ENCODE results near the gene YAF2. TPM values are rescaled to one million over a fixed set of nuclear protein-coding genes. Genes with fewer than 3 reads are reported as not detected.

The YAF2 gene
- total RNA-seq, 1 donor = 19.9 TPM

- Histone ChIP-seq H3K4me2 (ENCODE audit: insufficient read depth, low read length) (no peak overlapping the region), H2AFZ (ENCODE audit: low read length) (no peak overlapping the region), H3K4me1 (ENCODE audit: insufficient read depth, low read length) (peaks cover 8% of the 10 kb centered on the region), H3K27ac (ENCODE audit: low read depth, low read length) (no peak overlapping the region), H3K79me2 (ENCODE audit: insufficient read depth, low read length) (peaks cover 55% of the 10 kb centered on the region), H3K4me3 (ENCODE audit: insufficient read depth, low read length) (no peak overlapping the region), H3K9me3 (ENCODE audit: low read depth, low read length) (no peaks in the 10 kb centered on the region), H4K20me1 (ENCODE audit: insufficient read depth, low read length) (peaks cover 3% of the 10 kb centered on the region), H3K36me3 (ENCODE audit: insufficient read depth, low read length) (peaks cover 14% of the 10 kb centered on the region), H3K27me3 (ENCODE audit: insufficient read depth, low read length) (no peaks in the 10 kb centered on the region)
- no peak for DNase-seq (ENCODE audit: insufficient read length, low spot score, missing footprints)
- no peak for TF ChIP-seq CTCF (IDR thresholded peaks at IDR 0.05; ENCODE audit: extremely low read depth, low read depth, low read length)
Measured at GRCh38 chr12:42213023-42213422, 25.0 kb downstream of the YAF2 start.

- Histone ChIP-seq H3K9me3 (ENCODE audit: low read depth, low read length) (no peaks in the 10 kb centered on the region), H3K4me2 (ENCODE audit: insufficient read depth, low read length) (no peak overlapping the region), H3K27ac (ENCODE audit: low read depth, low read length) (no peak overlapping the region), H3K36me3 (ENCODE audit: insufficient read depth, low read length) (peaks cover 30% of the 10 kb centered on the region), H3K4me1 (ENCODE audit: insufficient read depth, low read length) (no peaks in the 10 kb centered on the region), H4K20me1 (ENCODE audit: insufficient read depth, low read length) (no peaks in the 10 kb centered on the region), H3K27me3 (ENCODE audit: insufficient read depth, low read length) (no peaks in the 10 kb centered on the region), H3K79me2 (ENCODE audit: insufficient read depth, low read length) (peaks cover 21% of the 10 kb centered on the region), H2AFZ (ENCODE audit: low read length) (no peak overlapping the region), H3K4me3 (ENCODE audit: insufficient read depth, low read length) (no peak overlapping the region)
- DNase-seq (ENCODE audit: insufficient read length, low spot score, missing footprints) = no peak
- TF ChIP-seq CTCF (IDR thresholded peaks at IDR 0.05; ENCODE audit: extremely low read depth, low read depth, low read length) = no peak
Measured at GRCh38 chr12:42208574-42208973, 29.5 kb downstream of the YAF2 start.

GRCh38 chr12:42204819-42205218 lies 33.2 kb downstream of the YAF2 start:
- H3K36me3 ChIP-seq (ENCODE audit: insufficient read depth, low read length) = peaks cover 21% of the 10 kb centered on the region
- peaks cover 12% of the 10 kb centered on the region for H3K79me2 ChIP-seq (ENCODE audit: insufficient read depth, low read length)
- no peaks in the 10 kb centered on the region for H4K20me1 ChIP-seq (ENCODE audit: insufficient read depth, low read length)
- no peaks in the 10 kb centered on the region for H3K27me3 ChIP-seq (ENCODE audit: insufficient read depth, low read length)
- DNase-seq (ENCODE audit: insufficient read length, low spot score, missing footprints) = no peak
- H3K27ac ChIP-seq (ENCODE audit: low read depth, low read length) = no peak overlapping the region
- TF ChIP-seq CTCF (IDR thresholded peaks at IDR 0.05; ENCODE audit: extremely low read depth, low read depth, low read length) = no peak
- no peak overlapping the region for H3K4me3 ChIP-seq (ENCODE audit: insufficient read depth, low read length)
- H3K9me3 ChIP-seq (ENCODE audit: low read depth, low read length) = no peaks in the 10 kb centered on the region
- H2AFZ ChIP-seq (ENCODE audit: low read length) = no peak overlapping the region
- H3K4me1 ChIP-seq (ENCODE audit: insufficient read depth, low read length) = no peaks in the 10 kb centered on the region
- H3K4me2 ChIP-seq (ENCODE audit: insufficient read depth, low read length) = no peak overlapping the region

GRCh38 chr12:42204362-42204761 lies 33.7 kb downstream of the YAF2 start:
- Histone ChIP-seq H3K4me2 (ENCODE audit: insufficient read depth, low read length) (no peak overlapping the region), H2AFZ (ENCODE audit: low read length) (no peak overlapping the region), H3K79me2 (ENCODE audit: insufficient read depth, low read length) (peaks cover 13% of the 10 kb centered on the region), H4K20me1 (ENCODE audit: insufficient read depth, low read length) (no peaks in the 10 kb centered on the region), H3K4me3 (ENCODE audit: insufficient read depth, low read length) (no peak overlapping the region), H3K36me3 (ENCODE audit: insufficient read depth, low read length) (peaks cover 18% of the 10 kb centered on the region), H3K4me1 (ENCODE audit: insufficient read depth, low read length) (no peaks in the 10 kb centered on the region), H3K27me3 (ENCODE audit: insufficient read depth, low read length) (no peaks in the 10 kb centered on the region), H3K27ac (ENCODE audit: low read depth, low read length) (no peak overlapping the region), H3K9me3 (ENCODE audit: low read depth, low read length) (no peaks in the 10 kb centered on the region)
- DNase-seq (ENCODE audit: insufficient read length, low spot score, missing footprints) = no peak
- no peak for TF ChIP-seq CTCF (IDR thresholded peaks at IDR 0.05; ENCODE audit: extremely low read depth, low read depth, low read length)
